Upper lobe of left lung (tissue), 4 donors: Measurements from ENCODE around the gene GULP1.

ENCODE experiments used
- EP300 ChIP-seq, 4 donors: sonication (generic); formaldehyde crosslinking; IDR thresholded peaks; one replicate each; pipeline ENCODE4 v1.5.1; 2017; ENCODE audit warnings: antibody characterized with exemption in 4 of 4, control low read depth in 2 of 4
- TF ChIP-seq, protein P1 (sequence below), 6 experiments: fragments of 450-650 bp in 4 of 6; fragments of 200-600 bp in 2 of 6; sonication (generic) in 2 of 6; IDR thresholded peaks; one replicate each; pipeline ENCODE4 v1.5.1; 2016 to 2019; ENCODE audit warnings: antibody characterized with exemption in 6 of 6

DNA sequence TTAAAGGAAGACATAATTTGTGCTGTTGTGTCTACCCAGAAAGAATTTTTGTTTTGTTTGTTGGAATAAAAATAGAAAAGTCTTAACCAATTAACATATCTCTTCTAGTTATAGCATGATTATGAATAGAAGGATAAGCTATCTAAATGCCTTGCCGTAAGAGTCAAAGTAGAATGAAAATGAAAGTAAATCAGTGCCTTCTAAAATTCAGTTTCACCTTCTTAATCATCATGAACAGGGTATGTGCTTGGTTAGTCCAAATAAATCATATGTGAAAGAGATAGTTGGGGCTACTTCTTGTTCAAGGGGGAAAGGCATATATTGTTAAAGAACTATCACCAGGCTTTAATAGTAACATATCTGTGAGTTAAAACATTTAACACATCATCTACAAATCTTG is 91.5 kb downstream of the GULP1 start:
- TF ChIP-seq, protein P1, sequence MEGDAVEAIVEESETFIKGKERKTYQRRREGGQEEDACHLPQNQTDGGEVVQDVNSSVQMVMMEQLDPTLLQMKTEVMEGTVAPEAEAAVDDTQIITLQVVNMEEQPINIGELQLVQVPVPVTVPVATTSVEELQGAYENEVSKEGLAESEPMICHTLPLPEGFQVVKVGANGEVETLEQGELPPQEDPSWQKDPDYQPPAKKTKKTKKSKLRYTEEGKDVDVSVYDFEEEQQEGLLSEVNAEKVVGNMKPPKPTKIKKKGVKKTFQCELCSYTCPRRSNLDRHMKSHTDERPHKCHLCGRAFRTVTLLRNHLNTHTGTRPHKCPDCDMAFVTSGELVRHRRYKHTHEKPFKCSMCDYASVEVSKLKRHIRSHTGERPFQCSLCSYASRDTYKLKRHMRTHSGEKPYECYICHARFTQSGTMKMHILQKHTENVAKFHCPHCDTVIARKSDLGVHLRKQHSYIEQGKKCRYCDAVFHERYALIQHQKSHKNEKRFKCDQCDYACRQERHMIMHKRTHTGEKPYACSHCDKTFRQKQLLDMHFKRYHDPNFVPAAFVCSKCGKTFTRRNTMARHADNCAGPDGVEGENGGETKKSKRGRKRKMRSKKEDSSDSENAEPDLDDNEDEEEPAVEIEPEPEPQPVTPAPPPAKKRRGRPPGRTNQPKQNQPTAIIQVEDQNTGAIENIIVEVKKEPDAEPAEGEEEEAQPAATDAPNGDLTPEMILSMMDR (IDR thresholded peaks at IDR 0.05), result no peak
- TF ChIP-seq EP300 (IDR thresholded peaks at IDR 0.05), result no peak
